Uterus (tissue), 2 donors: ENCODE data around the gene FEV.

Source experiments
- CTCF ChIP-seq, 4 experiments: fragments of 200-600 bp in 2 of 4; fragments of 450-650 bp in 2 of 4; sonication (generic) in 2 of 4; IDR thresholded peaks; one replicate each; pipeline ENCODE4 v1.5.1; 2016 to 2019; ENCODE audit warnings: antibody characterized with exemption in 4 of 4, mild to moderate bottlenecking in 2 of 4, moderate library complexity in 1 of 4
- POLR2A ChIP-seq, 2 donors: fragments of 450-650 bp; IDR thresholded peaks; one replicate each; pipeline ENCODE4 v1.6.1; 2016; ENCODE audit warnings: antibody characterized with exemption in 2 of 2, mild to moderate bottlenecking in 1 of 2, moderate library complexity in 1 of 2

DNA sequence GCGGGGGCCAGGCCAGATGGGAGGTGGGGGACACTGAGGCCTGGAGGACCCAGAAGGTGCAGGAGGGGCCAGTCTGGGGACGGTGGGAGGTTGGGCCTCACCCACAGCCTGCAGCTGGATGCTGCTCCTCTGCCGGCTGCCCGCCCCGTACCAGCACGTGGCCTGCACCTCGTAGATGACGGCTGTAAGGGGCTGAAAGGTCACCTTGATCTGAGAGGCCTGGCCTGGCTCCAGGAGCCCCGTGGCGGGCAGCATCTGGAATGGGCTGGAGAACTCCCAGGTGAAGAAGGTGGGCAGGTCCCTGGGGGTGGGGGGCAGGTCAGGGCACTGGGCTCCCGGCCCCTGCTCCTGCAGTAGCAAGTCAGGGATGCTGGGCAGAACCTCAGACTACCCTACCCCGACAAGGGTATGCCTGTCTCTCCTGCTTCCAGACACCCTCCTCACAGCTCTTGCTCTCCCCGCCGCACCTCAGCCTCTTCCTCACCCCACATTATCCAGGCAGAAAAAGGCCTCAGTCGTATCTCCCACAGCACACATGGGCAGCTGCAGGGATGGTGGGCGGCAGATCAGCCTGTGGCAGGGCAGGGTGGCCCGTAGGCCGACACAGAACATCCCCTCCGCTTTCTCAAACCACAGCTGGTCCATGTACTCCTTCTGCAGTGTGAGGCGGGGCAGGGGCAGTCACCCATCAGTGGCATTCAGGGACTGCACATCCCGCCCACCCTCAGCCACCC is 46.2 kb upstream of the FEV start:
- TF ChIP-seq CTCF (IDR thresholded peaks at IDR 0.05): no peak
- no peak for TF ChIP-seq POLR2A (IDR thresholded peaks at IDR 0.05)
